ENCODE results near the gene ALAS1.

The ALAS1 gene

GRCh38 chr3:52198643-52199608, 966 bp downstream of the ALAS1 start:
- no peaks in the 10 kb centered on the region for H3K9me3 Mint-ChIP-seq
- peaks cover 45% of the 10 kb centered on the region for H3K36me3 Mint-ChIP-seq (ENCODE audit: low read depth)
- H3K27ac Mint-ChIP-seq: no peak overlapping the region
- no peak for TF ChIP-seq CTCF (IDR thresholded peaks at IDR 0.05)
- DNase-seq: no peak
- peaks cover 32% of the 10 kb centered on the region for H3K4me1 Mint-ChIP-seq
- H3K4me3 Mint-ChIP-seq: peak overlapping the region; percentile 99
- H3K27me3 Mint-ChIP-seq (ENCODE audit: low read depth, poor library complexity): peaks cover 6% of the 10 kb centered on the region

GRCh38 chr3:52200981-52201679, 3.2 kb downstream of the ALAS1 start:
- Mint-ChIP-seq H3K9me3 (no peaks in the 10 kb centered on the region), H3K27ac (no peak overlapping the region), H3K4me1 (peaks cover 28% of the 10 kb centered on the region), H3K36me3 (ENCODE audit: low read depth) (peaks cover 67% of the 10 kb centered on the region), H3K4me3 (no peak overlapping the region), H3K27me3 (ENCODE audit: low read depth, poor library complexity) (peaks cover 6% of the 10 kb centered on the region)
- no peak for DNase-seq
- no peak for TF ChIP-seq CTCF (IDR thresholded peaks at IDR 0.05)

- no peaks in the 10 kb centered on the region for H3K9me3 Mint-ChIP-seq
- peaks cover 25% of the 10 kb centered on the region for H3K4me1 Mint-ChIP-seq
- TF ChIP-seq CTCF (IDR thresholded peaks at IDR 0.05): no peak
- no peak overlapping the region for H3K27ac Mint-ChIP-seq
- peaks cover 81% of the 10 kb centered on the region for H3K36me3 Mint-ChIP-seq (ENCODE audit: low read depth)
- H3K27me3 Mint-ChIP-seq (ENCODE audit: low read depth, poor library complexity): peaks cover 4% of the 10 kb centered on the region
- no peak for DNase-seq
- H3K4me3 Mint-ChIP-seq: no peak overlapping the region
Observed at GRCh38 chr3:52202384-52203077, 4.6 kb downstream of the ALAS1 start.

- Mint-ChIP-seq H3K4me1 (peaks cover 17% of the 10 kb centered on the region), H3K27ac (no peak overlapping the region), H3K9me3 (no peaks in the 10 kb centered on the region), H3K36me3 (ENCODE audit: low read depth) (peaks cover 93% of the 10 kb centered on the region), H3K4me3 (no peak overlapping the region), H3K27me3 (ENCODE audit: low read depth, poor library complexity) (no peaks in the 10 kb centered on the region)
- no peak for TF ChIP-seq CTCF (IDR thresholded peaks at IDR 0.05)
- no peak for DNase-seq
Observed at GRCh38 chr3:52203701-52204100, 5.7 kb downstream of the ALAS1 start.

- peaks cover 9% of the 10 kb centered on the region for H3K4me1 Mint-ChIP-seq
- no peak overlapping the region for H3K4me3 Mint-ChIP-seq
- TF ChIP-seq CTCF (IDR thresholded peaks at IDR 0.05): no peak
- DNase-seq: no peak
- no peaks in the 10 kb centered on the region for H3K9me3 Mint-ChIP-seq
- H3K36me3 Mint-ChIP-seq (ENCODE audit: low read depth): peaks cover 92% of the 10 kb centered on the region
- no peaks in the 10 kb centered on the region for H3K27me3 Mint-ChIP-seq (ENCODE audit: low read depth, poor library complexity)
- H3K27ac Mint-ChIP-seq: no peak overlapping the region
Observed at GRCh38 chr3:52204337-52205073, 6.5 kb downstream of the ALAS1 start.

Data from nephron progenitor cell (in vitro differentiated cells).